Measurements from ENCODE around the gene PFKFB2. TPM values are rescaled to one million over a fixed set of nuclear protein-coding genes. Genes with fewer than 3 reads are reported as not detected.

The PFKFB2 gene
- polyA plus RNA-seq, 2 of the 4 experiments (the other 2 are of a cell fraction): 7.4 to 8.4 TPM

- TF ChIP-seq, protein P1, sequence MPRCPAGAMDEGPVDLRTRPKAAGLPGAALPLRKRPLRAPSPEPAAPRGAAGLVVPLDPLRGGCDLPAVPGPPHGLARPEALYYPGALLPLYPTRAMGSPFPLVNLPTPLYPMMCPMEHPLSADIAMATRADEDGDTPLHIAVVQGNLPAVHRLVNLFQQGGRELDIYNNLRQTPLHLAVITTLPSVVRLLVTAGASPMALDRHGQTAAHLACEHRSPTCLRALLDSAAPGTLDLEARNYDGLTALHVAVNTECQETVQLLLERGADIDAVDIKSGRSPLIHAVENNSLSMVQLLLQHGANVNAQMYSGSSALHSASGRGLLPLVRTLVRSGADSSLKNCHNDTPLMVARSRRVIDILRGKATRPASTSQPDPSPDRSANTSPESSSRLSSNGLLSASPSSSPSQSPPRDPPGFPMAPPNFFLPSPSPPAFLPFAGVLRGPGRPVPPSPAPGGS (IDR thresholded peaks at IDR 0.05): no peak
- TF ChIP-seq PHF8 (IDR thresholded peaks at IDR 0.05; ENCODE audit: borderline replicate concordance, low read depth) (no peak), JUN (IDR thresholded peaks at IDR 0.05) (no peak), RNF2 (IDR thresholded peaks at IDR 0.05; ENCODE audit: borderline replicate concordance, low read depth) (no peak), ATOH8 (CRISPR knock-in tag; IDR thresholded peaks at IDR 0.05; ENCODE audit: low read depth) (no peak), FOSB (CRISPR knock-in tag; IDR thresholded peaks at IDR 0.05) (no peak), CEBPB (IDR thresholded peaks at IDR 0.05) (no peak), RARB (CRISPR knock-in tag; IDR thresholded peaks at IDR 0.05) (no peak), KDM5A (IDR thresholded peaks at IDR 0.05) (no peak), ZC3H11A (IDR thresholded peaks at IDR 0.05) (no peak), NR3C1 (IDR thresholded peaks at IDR 0.05) (no peak)
- TF ChIP-seq, protein P2, sequence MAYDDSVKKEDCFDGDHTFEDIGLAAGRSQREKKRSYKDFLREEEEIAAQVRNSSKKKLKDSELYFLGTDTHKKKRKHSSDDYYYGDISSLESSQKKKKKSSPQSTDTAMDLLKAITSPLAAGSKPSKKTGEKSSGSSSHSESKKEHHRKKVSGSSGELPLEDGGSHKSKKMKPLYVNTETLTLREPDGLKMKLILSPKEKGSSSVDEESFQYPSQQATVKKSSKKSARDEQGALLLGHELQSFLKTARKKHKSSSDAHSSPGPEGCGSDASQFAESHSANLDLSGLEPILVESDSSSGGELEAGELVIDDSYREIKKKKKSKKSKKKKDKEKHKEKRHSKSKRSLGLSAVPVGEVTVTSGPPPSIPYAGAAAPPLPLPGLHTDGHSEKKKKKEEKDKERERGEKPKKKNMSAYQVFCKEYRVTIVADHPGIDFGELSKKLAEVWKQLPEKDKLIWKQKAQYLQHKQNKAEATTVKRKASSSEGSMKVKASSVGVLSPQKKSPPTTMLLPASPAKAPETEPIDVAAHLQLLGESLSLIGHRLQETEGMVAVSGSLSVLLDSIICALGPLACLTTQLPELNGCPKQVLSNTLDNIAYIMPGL (CRISPR knock-in tag; IDR thresholded peaks at IDR 0.05; ENCODE audit: borderline replicate concordance): no peak
- TF ChIP-seq, protein P3, sequence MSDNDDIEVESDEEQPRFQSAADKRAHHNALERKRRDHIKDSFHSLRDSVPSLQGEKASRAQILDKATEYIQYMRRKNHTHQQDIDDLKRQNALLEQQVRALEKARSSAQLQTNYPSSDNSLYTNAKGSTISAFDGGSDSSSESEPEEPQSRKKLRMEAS (IDR thresholded peaks at IDR 0.05): no peak
These were observed 28.6 kb upstream of the PFKFB2 start (continued) for GRCh38 chr1:207024202-207025145.

DNA sequence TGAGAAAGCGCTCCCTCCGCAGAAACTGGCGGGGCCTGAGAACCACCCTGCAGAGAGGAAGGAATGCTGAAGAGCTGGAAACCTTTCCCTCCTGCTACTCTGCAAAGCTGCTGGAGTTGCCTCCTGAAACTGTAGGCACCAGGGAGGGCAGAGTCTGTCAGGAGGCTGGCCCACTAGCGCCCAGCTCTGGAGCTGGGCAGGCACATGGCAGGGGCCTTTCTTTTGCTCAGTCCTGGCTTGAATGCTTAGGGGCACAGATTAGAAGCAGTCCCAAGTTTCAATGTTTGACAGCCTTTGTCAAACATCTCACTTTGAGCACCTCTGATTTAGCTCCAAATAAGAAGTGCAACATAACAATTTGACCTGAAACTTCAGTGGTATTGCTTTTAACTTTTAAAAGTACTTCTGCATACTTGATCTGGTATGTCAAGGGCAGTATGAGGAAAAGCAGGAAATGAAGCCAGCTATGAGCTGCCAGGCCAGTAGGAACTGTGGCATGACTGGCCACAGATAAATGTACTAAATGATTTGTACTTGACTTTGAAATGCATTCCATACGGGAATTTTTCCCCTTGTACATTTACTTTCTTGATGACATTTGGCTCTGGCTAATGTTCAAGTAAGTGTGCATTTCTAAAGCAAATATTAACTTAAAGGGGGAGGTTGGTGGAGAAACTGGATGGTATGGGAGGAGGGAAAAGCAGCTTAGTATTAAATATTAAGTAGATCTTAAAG is 27.8 kb upstream of the PFKFB2 start:
- peak overlapping the region; percentile 86 to 89 for H3K27ac ChIP-seq
- ATAC-seq: peak; percentile 33 to 63; a peak in 5 of 6 replicates
- H3K4me3 ChIP-seq: peak overlapping the region; percentile 20; the same call in 1 of the 3 replicates
- H3K4me2 ChIP-seq: peak overlapping the region; percentile 77
- no peaks in the 10 kb centered on the region for H3K9me3 ChIP-seq
- 36% methylated on average over 5 of the region's 5 CpGs for WGBS (ENCODE audit: missing lambda C conversion rate)
- peak in 1 of 2 experiments; percentile 78 for DNase-seq (ENCODE audit: low read depth in 1 of 2, low spot score in 1 of 2)
- FAIRE-seq: no peak
- H3K4me1 ChIP-seq: peaks cover 96% of the 10 kb centered on the region
- ChIA-PET POLR2A (interaction anchor here (0.6 to 1.5 kb wide), 4 partner anchors 18 to 365 kb away, joined by 3 to 8 read pairs (median 4); partner anchors contain the start of gene PFKFB2), CTCF (interaction anchor here (1.1 to 2.6 kb wide), 8 partner anchors 11 to 323 kb away, joined by 3 to 12 read pairs (median 4); no protein-coding TSS in a partner anchor)
- TF ChIP-seq POLR2A (IDR thresholded peaks at IDR 0.05; ENCODE audit: low read length) (no peak), SMC3 (IDR thresholded peaks at IDR 0.05) (no peak), ZNF302 (CRISPR knock-in tag; IDR thresholded peaks at IDR 0.05) (peak; percentile 49; the same call in 1 of the 2 replicates), HOXB5 (CRISPR knock-in tag; IDR thresholded peaks at IDR 0.05) (0 out of 2 replicates have a peak, but pooled peaks have one; percentile 60), CEBPB (IDR thresholded peaks at IDR 0.05) (peak in 1 of 2 experiments; percentile 27; a peak in 1 of 4 replicates), FOSL2 (IDR thresholded peaks at IDR 0.05) (no peak), FOSL2 (CRISPR knock-in tag; IDR thresholded peaks at IDR 0.05) (peak; percentile 50), ATOH8 (CRISPR knock-in tag; IDR thresholded peaks at IDR 0.05; ENCODE audit: low read depth) (peak; percentile 52; the same call in 1 of the 2 replicates), HOXB13 (CRISPR knock-in tag; IDR thresholded peaks at IDR 0.05; ENCODE audit: low read depth) (peak; percentile 84), EP300 (IDR thresholded peaks at IDR 0.05) (peak; percentile 28 to 69; a peak in 3 of 5 replicates), JUNB (IDR thresholded peaks at IDR 0.05) (0 out of 2 replicates have a peak, but pooled peaks have one; percentile 30), RFX5 (IDR thresholded peaks at IDR 0.05) (no peak), GATA3 (IDR thresholded peaks at IDR 0.05; ENCODE audit: borderline replicate concordance) (peak; percentile 89; the same call in 1 of the 2 replicates), RAD21 (conservative IDR thresholded peaks at IDR 0.05 in 1 of 2, IDR thresholded peaks at IDR 0.05 in 1 of 2) (peak in 1 of 2 experiments; percentile 20; a peak in 2 of 5 replicates), NFE2L2 (conservative IDR thresholded peaks at IDR 0.05; ENCODE audit: low read length) (no peak), EHF (CRISPR knock-in tag; IDR thresholded peaks at IDR 0.05) (0 out of 2 replicates have a peak, but pooled peaks have one; percentile 53), HOXA7 (CRISPR knock-in tag; IDR thresholded peaks at IDR 0.05) (0 out of 2 replicates have a peak, but pooled peaks have one; percentile 34), NR3C1 (IDR thresholded peaks at IDR 0.05) (no peak), JUN (IDR thresholded peaks at IDR 0.05) (peak; percentile 52 to 70; a peak in 3 of 5 replicates)
- TF ChIP-seq, protein P3 (IDR thresholded peaks at IDR 0.05): peak; percentile 79

Data from A549 (cell line).